Neural progenitor cell (in vitro differentiated cells): ENCODE results near the gene LMF1. TPM values are rescaled to one million over a fixed set of nuclear protein-coding genes. Genes with fewer than 3 reads are reported as not detected.

ENCODE experiments used
- DNase-seq: peaks from one replicate; pipeline ENCODE4 v3.0.0-alpha.2; 2016; ENCODE audit warnings: low spot score
- H2AFZ ChIP-seq: fragments of 200-600 bp; sonication (generic); replicated peaks from 2 replicates; pipeline ENCODE4 v1.6.1; 2016; ENCODE audit warnings: antibody characterized with exemption
- H3F3A ChIP-seq: fragments of 200-600 bp; sonication (generic); 2 replicates; pipeline ENCODE4 v1.6.1; 2016; ENCODE audit warnings: antibody characterized with exemption, low read depth
- H3K27ac ChIP-seq: fragments of 200-600 bp; sonication (generic); 2 replicates; pipeline ENCODE4 v1.5.1; 2016; ENCODE audit warnings: mild to moderate bottlenecking
- H3K27me3 ChIP-seq: fragments of 200-600 bp; sonication (generic); 2 replicates; pipeline ENCODE4 v1.6.1; 2016; ENCODE audit warnings: mild to moderate bottlenecking, moderate library complexity
- H3K36me3 ChIP-seq: fragments of 200-600 bp; sonication (generic); 2 replicates; pipeline ENCODE4 v1.5.1; 2016
- H3K4me1 ChIP-seq: fragments of 200-600 bp; sonication (generic); 2 replicates; pipeline ENCODE4 v1.6.1; 2016; ENCODE audit warnings: mixed run types
- H3K4me2 ChIP-seq: fragments of 200-600 bp; sonication (generic); 2 replicates; pipeline ENCODE4 v1.6.1; 2016
- H3K4me3 ChIP-seq: fragments of 200-600 bp; sonication (generic); 2 replicates; pipeline ENCODE4 v1.5.1; 2016
- H3K79me2 ChIP-seq: fragments of 200-600 bp; sonication (generic); 2 replicates; pipeline ENCODE4 v1.6.1; 2016; ENCODE audit warnings: low read depth
- H3K9ac ChIP-seq: fragments of 200-600 bp; sonication (generic); 2 replicates; pipeline ENCODE4 v1.6.1; 2016
- H3K9me3 ChIP-seq: fragments of 200-600 bp; sonication (generic); 2 replicates; pipeline ENCODE4 v1.5.1; 2016; ENCODE audit warnings: low read depth
- H4K20me1 ChIP-seq: fragments of 200-600 bp; sonication (generic); 2 replicates; pipeline ENCODE4 v1.6.1; 2016; ENCODE audit warnings: low read depth
- H3K27ac Mint-ChIP-seq: 3 replicates; pipeline ENCODE4 v1.8.0; 2021; ENCODE audit warnings: mixed read lengths
- H3K27me3 Mint-ChIP-seq: 2 replicates; pipeline ENCODE4 v1.8.0; 2022; ENCODE audit warnings: low read depth, mild to moderate bottlenecking, inconsistent platforms, moderate library complexity, mixed read lengths; ENCODE audit not compliant: insufficient read depth
- H3K36me3 Mint-ChIP-seq: 3 replicates; pipeline ENCODE4 v1.8.0; 2021; ENCODE audit warnings: mixed read lengths
- H3K4me1 Mint-ChIP-seq: 3 replicates; pipeline ENCODE4 v1.8.0; 2021; ENCODE audit warnings: mixed read lengths
- H3K4me3 Mint-ChIP-seq: 3 replicates; pipeline ENCODE4 v1.8.0; 2021; ENCODE audit warnings: mild to moderate bottlenecking, moderate library complexity, mixed read lengths
- H3K9me3 Mint-ChIP-seq: 3 replicates; pipeline ENCODE4 v1.8.0; 2020; ENCODE audit warnings: mixed read lengths
- CTCF ChIP-seq: fragments of 200-600 bp; sonication (generic); IDR thresholded peaks from 2 replicates; pipeline ENCODE4 v1.5.1; 2017; ENCODE audit warnings: antibody characterized with exemption, mild to moderate bottlenecking
- EZH2 ChIP-seq: fragments of 200-600 bp; sonication (generic); IDR thresholded peaks from 2 replicates; pipeline ENCODE4 v1.6.1; 2017; ENCODE audit warnings: antibody characterized with exemption, mild to moderate bottlenecking, moderate library complexity
- EZH2phosphoT487 ChIP-seq: fragments of 200-600 bp; sonication (generic); IDR thresholded peaks from 2 replicates; pipeline ENCODE4 v1.6.1; 2017; ENCODE audit warnings: antibody characterized with exemption
- total RNA-seq: library from RNA; depleted of rRNA; stranded (reverse); fragments of >200 nt; gene quantifications from 2 replicates; pipeline ENCODE4 v1.2.3, GENCODE V29; 2015; ENCODE audit warnings: low replicate concordance

The LMF1 gene
- total RNA-seq, 1 donor from 2014 or later, result 3.4 TPM

GRCh38 chr16:932831-933330 is 37.9 kb downstream of the LMF1 start:
- no peak overlapping the region for H3K27ac ChIP-seq
- no peak for TF ChIP-seq EZH2phosphoT487
- no peak for TF ChIP-seq CTCF
- no peak for TF ChIP-seq EZH2
- no peak overlapping the region for H2AFZ ChIP-seq

GRCh38 chr16:931626-932500 is 38.9 kb downstream of the LMF1 start:
- H3K4me2 ChIP-seq, result no peak overlapping the region
- H3K27me3 ChIP-seq, result peaks cover 6% of the 10 kb centered on the region
- no peak overlapping the region for H3K9ac ChIP-seq
- H3F3A ChIP-seq, result no peaks in the 10 kb centered on the region
- no peaks in the 10 kb centered on the region for H3K9me3 Mint-ChIP-seq
- no peak for DNase-seq
- H2AFZ ChIP-seq, result no peak overlapping the region
- no peak overlapping the region for H3K27ac ChIP-seq
- H3K27ac Mint-ChIP-seq, result peak overlapping the region; percentile 81
- H3K4me1 Mint-ChIP-seq, result peaks cover 22% of the 10 kb centered on the region
- H3K36me3 Mint-ChIP-seq, result peaks cover 5% of the 10 kb centered on the region
- no peak for TF ChIP-seq CTCF
- TF ChIP-seq EZH2phosphoT487, result no peak
- TF ChIP-seq EZH2, result no peak
- no peaks in the 10 kb centered on the region for H3K79me2 ChIP-seq
- peaks cover 3% of the 10 kb centered on the region for H3K27me3 Mint-ChIP-seq
- H3K4me3 Mint-ChIP-seq, result no peak overlapping the region
- H3K4me3 ChIP-seq, result no peak overlapping the region
- no peaks in the 10 kb centered on the region for H3K36me3 ChIP-seq
- no peaks in the 10 kb centered on the region for H4K20me1 ChIP-seq
- H3K4me1 ChIP-seq, result no peaks in the 10 kb centered on the region
- no peaks in the 10 kb centered on the region for H3K9me3 ChIP-seq

More at GRCh38 chr16:932831-933330, 37.9 kb downstream of the LMF1 start:
- Histone ChIP-seq H4K20me1 (no peaks in the 10 kb centered on the region), H3K4me2 (no peak overlapping the region), H3K79me2 (no peaks in the 10 kb centered on the region), H3K4me1 (no peaks in the 10 kb centered on the region), H3K9ac (no peak overlapping the region), H3K9me3 (no peaks in the 10 kb centered on the region), H3K36me3 (no peaks in the 10 kb centered on the region), H3K27me3 (peaks cover 6% of the 10 kb centered on the region), H3F3A (no peaks in the 10 kb centered on the region), H3K4me3 (no peak overlapping the region)
- Mint-ChIP-seq H3K36me3 (peaks cover 5% of the 10 kb centered on the region), H3K27me3 (peaks cover 3% of the 10 kb centered on the region), H3K4me3 (no peak overlapping the region), H3K27ac (no peak overlapping the region), H3K4me1 (peaks cover 20% of the 10 kb centered on the region), H3K9me3 (no peaks in the 10 kb centered on the region)
- DNase-seq, result no peak

GRCh38 chr16:931171-931570 is 39.6 kb downstream of the LMF1 start:
- H3K27me3 ChIP-seq, result peaks cover 6% of the 10 kb centered on the region
- DNase-seq, result peak; percentile 0
- H3K79me2 ChIP-seq, result no peaks in the 10 kb centered on the region
- no peaks in the 10 kb centered on the region for H3K36me3 ChIP-seq
- TF ChIP-seq EZH2phosphoT487, result no peak
- H3K27ac Mint-ChIP-seq, result peak overlapping the region; percentile 81
- no peak overlapping the region for H3K4me2 ChIP-seq
- peaks cover 2% of the 10 kb centered on the region for H3F3A ChIP-seq
- H3K4me1 ChIP-seq, result no peaks in the 10 kb centered on the region
- H3K36me3 Mint-ChIP-seq, result peaks cover 7% of the 10 kb centered on the region
- H2AFZ ChIP-seq, result no peak overlapping the region
- H3K4me3 ChIP-seq, result no peak overlapping the region
- H3K4me3 Mint-ChIP-seq, result no peak overlapping the region
- peaks cover 22% of the 10 kb centered on the region for H3K4me1 Mint-ChIP-seq
- H3K9ac ChIP-seq, result no peak overlapping the region
- H4K20me1 ChIP-seq, result no peaks in the 10 kb centered on the region
- peaks cover 3% of the 10 kb centered on the region for H3K27me3 Mint-ChIP-seq
- no peaks in the 10 kb centered on the region for H3K9me3 ChIP-seq
- H3K27ac ChIP-seq, result no peak overlapping the region
- H3K9me3 Mint-ChIP-seq, result peaks cover 3% of the 10 kb centered on the region

- no peak overlapping the region for H3K27ac ChIP-seq
- H3K36me3 ChIP-seq, result no peaks in the 10 kb centered on the region
- peaks cover 6% of the 10 kb centered on the region for H3K27me3 ChIP-seq
- Mint-ChIP-seq H3K4me3 (no peak overlapping the region), H3K36me3 (peaks cover 12% of the 10 kb centered on the region), H3K27me3 (peaks cover 3% of the 10 kb centered on the region), H3K9me3 (peaks cover 9% of the 10 kb centered on the region), H3K4me1 (peaks cover 22% of the 10 kb centered on the region), H3K27ac (no peak overlapping the region)
- H3K9ac ChIP-seq, result no peak overlapping the region
- H3K79me2 ChIP-seq, result no peaks in the 10 kb centered on the region
- no peak overlapping the region for H3K4me2 ChIP-seq
- TF ChIP-seq EZH2 (no peak), EZH2phosphoT487 (no peak), CTCF (no peak)
- H2AFZ ChIP-seq, result no peak overlapping the region
- H3K9me3 ChIP-seq, result no peaks in the 10 kb centered on the region
- peak; percentile 0 for DNase-seq
- peaks cover 8% of the 10 kb centered on the region for H3F3A ChIP-seq
- no peaks in the 10 kb centered on the region for H4K20me1 ChIP-seq
- no peak overlapping the region for H3K4me3 ChIP-seq
- H3K4me1 ChIP-seq, result no peaks in the 10 kb centered on the region
These were observed 40.3 kb downstream of the LMF1 start for GRCh38 chr16:930511-930910.
